GM19455 (cell line): ENCODE data around the gene PRKG2.
"Not testable (repeated sequence)": the region's sequence is repeated elsewhere in the genome, so short reads cannot be mapped to it uniquely, and the experiment has no call there.

Experiments used
- ATAC-seq: cut with Tn5 transposase; IDR thresholded peaks from one replicate; pipeline ENCODE4 v1.9.1; 2021; ENCODE audit not compliant: unreplicated experiment

The PRKG2 gene

GRCh38 chr4:81164126-81164525 lies 50.9 kb downstream of the PRKG2 start:
- no peak for ATAC-seq

DNA sequence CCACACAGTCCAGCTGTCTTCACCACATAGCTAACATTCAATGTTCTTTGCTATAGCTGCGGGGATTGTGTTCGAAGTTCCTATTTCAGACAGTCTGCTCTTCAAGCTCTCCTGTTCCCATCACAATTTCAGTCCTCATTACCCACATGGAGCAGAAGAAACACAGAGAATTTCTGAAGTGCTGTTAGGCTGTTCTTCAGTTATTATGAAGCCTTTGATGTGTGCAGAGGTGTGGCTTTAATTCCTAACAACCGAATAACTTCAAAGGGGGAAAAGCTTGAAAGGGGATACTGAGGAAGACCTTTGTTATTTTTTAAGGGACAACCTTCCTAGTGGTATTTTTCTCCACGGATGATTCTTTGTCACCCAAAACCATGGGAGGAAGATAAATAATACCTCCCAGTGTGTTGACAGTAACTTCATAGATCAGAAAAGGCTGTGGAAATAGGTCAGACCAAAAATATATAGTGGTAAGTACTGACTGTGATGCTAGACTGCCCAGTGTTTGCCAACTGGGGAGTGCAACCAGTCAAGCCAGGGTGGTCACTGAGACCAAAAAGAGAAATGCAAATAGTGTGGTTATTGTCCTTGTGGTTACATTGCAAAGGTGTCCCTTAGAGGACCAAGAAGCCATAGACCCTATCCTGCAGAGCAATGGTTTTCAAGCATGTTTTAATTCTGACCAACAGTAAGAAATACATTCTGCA lies 52.1 kb downstream of the PRKG2 start:
- ATAC-seq, result no peak

- not testable (repeated sequence) for ATAC-seq
These were observed 61.2 kb downstream of the PRKG2 start for GRCh38 chr4:81153714-81154323.

DNA sequence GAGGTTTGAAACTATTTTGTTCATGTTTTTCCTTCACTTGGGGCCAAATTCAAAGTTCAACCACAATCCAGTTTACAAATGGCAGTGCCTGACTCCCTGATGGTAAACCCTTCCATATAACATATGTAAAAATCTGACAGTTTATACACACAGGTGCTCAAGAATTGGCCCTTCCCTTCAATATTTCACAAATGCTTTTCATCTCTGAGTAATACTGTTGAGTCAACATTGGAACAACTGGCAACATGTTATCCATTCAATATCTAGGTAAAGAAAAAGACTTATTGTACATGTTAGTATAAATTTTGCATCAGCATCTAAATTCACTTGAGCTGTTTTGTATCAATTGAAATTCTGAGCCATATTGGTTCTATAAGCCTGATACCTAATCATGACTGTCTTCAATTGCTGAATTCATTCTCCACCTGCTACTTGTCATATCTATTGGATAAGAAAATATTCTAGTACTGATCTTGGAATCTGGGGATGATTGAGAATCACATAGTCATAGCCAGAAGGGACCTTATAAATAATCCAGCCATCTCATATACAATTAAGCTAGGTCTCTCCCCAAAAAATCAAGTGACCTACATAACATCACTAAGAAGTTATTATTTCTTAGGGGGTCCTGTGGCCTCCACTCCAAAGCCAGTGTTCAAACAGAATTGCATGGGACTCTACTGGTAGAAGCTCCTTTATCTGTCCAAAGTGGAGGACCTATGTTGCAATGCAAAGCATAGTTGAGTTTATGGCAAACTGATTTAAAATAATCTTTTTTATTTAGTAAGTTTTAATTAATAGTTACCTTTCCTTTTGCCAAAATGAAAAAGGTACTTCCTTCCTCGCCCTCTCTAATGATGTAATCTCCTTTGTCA lies 61.9 kb downstream of the PRKG2 start:
- no peak for ATAC-seq

- ATAC-seq, result no peak
These were observed 65.0 kb downstream of the PRKG2 start for GRCh38 chr4:81149976-81150375.

GRCh38 chr4:81148576-81148975 lies 66.4 kb downstream of the PRKG2 start:
- ATAC-seq, result no peak

DNA sequence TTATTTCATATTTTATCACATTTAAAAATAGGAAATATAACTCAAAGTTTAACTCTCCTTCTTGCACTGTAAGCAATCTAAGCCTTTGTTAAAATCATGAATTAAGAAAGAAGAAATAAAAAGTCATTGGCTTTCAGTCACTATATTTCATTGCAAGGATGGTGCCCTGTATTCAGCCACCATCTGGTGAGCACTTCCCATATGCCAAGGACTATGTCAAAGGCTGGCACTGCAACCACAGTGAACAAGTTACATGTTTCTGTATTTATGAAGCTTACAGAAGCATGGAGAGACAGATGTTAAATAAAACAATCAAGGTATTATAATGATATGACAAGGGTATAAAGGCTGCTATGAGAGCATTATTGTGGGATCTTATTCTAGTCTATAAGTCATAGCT lies 68.6 kb downstream of the PRKG2 start:
- ATAC-seq, result no peak

DNA sequence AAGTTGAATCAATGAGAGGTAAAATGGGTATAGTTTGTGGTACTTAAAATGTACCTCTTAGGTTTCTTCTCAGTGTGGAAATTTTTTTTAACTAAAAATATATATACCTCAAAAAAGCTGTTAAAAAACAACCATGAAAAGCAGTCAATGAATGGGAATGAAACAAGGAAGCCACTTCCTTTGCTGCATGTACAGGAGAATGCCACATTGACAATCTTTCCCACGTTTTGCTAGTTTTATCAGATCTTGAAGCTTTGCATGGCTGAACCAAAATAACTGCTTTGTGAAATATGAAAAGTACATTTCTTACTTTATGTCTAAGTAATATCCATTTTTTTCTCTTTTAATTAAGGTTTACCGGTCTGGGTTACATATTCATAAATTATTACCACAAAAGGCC lies 71.8 kb downstream of the PRKG2 start:
- ATAC-seq, result no peak

- ATAC-seq, result no peak
These were observed 72.3 kb downstream of the PRKG2 start for GRCh38 chr4:81142744-81143143.

DNA sequence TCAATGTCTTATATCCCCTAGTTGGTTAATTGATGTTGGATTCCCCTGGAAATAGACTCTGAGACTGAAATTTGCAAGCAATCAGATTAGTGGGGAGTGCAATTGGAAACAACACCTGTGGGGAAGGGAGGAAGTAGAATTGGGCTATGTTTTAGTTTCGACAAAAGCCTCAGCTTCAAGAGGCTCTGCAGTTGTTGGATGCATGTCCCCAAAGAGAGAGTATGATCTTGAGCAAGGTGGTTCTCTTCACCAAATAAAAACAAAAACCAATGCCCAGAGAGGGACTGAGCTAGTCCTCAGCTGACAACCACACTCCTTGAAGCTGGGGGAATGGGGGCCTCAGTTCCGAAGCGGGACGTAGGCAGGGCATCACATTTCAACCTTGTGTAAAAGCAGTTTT lies 77.1 kb downstream of the PRKG2 start:
- ATAC-seq, result no peak

DNA sequence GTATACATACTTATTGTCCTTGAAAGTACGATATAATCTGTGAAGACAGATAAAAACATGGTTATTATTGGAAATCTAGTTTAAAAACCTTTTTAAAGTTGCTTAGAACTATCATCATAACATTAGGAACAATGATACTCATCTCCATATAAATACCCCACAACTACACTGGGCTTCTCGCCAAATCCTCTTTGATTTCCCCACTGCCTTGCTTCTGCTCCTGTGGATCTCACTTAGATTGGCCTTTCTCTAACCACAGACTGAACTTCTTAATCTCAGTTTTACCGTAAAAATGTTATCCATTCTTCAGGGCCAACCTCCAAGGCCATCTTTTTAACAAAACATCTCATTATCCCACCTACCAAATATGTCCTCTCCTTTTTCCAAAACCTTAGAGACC lies 77.6 kb downstream of the PRKG2 start:
- ATAC-seq, result no peak

- no peak for ATAC-seq
These were observed 78.7 kb downstream of the PRKG2 start for GRCh38 chr4:81136161-81136905.

DNA sequence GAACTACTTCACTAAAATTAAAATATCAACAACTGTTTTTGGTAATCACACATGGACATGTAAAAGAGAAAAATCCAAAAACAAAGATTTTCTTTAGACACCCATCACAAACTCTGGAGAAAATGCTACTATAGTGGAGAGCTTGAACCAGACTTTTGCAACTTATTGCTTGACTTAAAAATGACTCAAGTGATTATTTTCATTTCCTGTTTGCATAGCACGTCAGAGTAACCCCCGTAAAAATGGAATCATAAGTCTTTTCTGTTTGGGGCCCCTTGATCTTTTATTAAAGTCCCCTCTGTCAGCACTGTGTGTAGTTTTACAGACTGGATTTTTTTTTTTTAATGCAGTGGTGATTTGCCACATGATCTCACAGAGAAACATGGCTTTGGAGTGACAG lies 79.5 kb downstream of the PRKG2 start:
- no peak for ATAC-seq

- no peak for ATAC-seq
These were observed 83.5 kb downstream of the PRKG2 start for GRCh38 chr4:81131563-81131962.

DNA sequence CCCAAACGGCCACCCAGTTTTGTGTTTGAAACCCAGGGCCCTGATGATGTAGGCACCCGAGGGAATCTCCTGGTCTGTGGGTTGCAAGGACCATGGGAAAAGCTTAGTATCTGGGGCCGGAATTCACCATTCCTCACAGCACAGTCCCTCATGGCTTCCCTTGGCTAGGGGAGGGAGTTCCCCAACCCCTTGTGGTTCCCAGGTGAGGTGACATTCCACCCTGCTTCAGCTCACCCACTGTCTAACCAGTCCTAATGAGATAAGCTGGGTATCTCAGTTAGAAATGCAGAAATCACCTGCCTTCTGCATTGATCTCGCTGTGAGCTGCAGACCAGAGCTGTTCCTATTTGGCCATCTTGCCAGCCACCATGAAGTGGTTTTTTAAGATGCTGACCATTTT lies 84.0 kb downstream of the PRKG2 start:
- no peak for ATAC-seq

- no peak for ATAC-seq
These were observed 84.5 kb downstream of the PRKG2 start for GRCh38 chr4:81130569-81130968.

GRCh38 chr4:81120055-81120454 lies 95.0 kb downstream of the PRKG2 start:
- no peak for ATAC-seq

- no peak for ATAC-seq
These were observed 96.9 kb downstream of the PRKG2 start for GRCh38 chr4:81118086-81118485.

- ATAC-seq, result no peak
These were observed 98.5 kb downstream of the PRKG2 start for GRCh38 chr4:81116566-81116965.

DNA sequence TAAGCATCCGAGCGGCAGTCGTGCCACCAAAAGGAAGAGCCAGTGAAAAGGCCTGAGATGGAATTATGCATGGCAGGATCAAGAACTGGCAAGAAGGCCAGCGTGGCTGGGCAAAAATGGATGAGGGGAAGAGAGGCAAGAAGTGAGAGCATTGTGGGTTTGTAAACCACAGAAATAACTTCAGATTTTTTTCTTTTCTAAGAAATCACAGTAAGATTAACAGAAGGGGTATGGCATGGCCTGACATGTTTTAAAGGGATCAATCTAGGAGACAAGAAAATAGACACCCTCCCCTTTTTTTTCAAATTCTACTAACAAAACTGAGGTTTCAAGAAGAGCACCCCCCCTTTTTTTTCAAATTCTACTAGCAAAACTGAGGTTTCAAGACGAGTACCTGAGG lies 102.0 kb downstream of the PRKG2 start:
- no peak for ATAC-seq

GRCh38 chr4:81109356-81109755 lies 105.7 kb downstream of the PRKG2 start:
- no peak for ATAC-seq
